ENCODE data around the gene POM121C. TPM values are rescaled to one million over a fixed set of nuclear protein-coding genes. Genes with fewer than 3 reads are reported as not detected.
A peak's percentile ranks its signal among the peaks of the same experiment; 100 is the strongest.
"Not testable (repeated sequence)": the region's sequence is repeated elsewhere in the genome, so short reads cannot be mapped to it uniquely, and the experiment has no call there.

POM121C gene
- 17.5 and 20.4 TPM in 2 replicates for polyA plus RNA-seq (2012; rRNA removed)
- polyA plus RNA-seq (2012; cell fraction: cytosol; rRNA removed): 18.0 and 21.5 TPM in 2 replicates
- polyA plus RNA-seq (2012; cell fraction: nucleus; rRNA removed): 62.0 and 69.7 TPM in 2 replicates

- peak within 1 kb of the TSS; percentile 86 to 93 for H3K4me3 ChIP-seq (ENCODE audit: low read depth in 2 of 2, low read length in 1 of 2)
- H3F3A ChIP-seq (replicated peaks; ENCODE audit: insufficient read depth); H3K36me3 ChIP-seq (replicated peaks in 1 of 2; ENCODE audit: control insufficient read depth in 1 of 2, insufficient read depth in 2 of 2, low read length in 1 of 2); H3K9me3 ChIP-seq; H3K27me3 ChIP-seq (ENCODE audit: insufficient read depth); H3K4me1 ChIP-seq (ENCODE audit: control insufficient read depth in 1 of 2, insufficient read depth in 2 of 2, low read depth in 1 of 2, low read length in 1 of 2); CTCF ChIA-PET; H3K9me2 ChIP-seq; H4K20me1 ChIP-seq (ENCODE audit: insufficient read depth): not testable (repeated sequence)
- peak; percentile 93 for DNase-seq
- H3K4me2 ChIP-seq: peak within 1 kb of the TSS; percentile 93
- H3K9ac ChIP-seq: peak within 1 kb of the TSS; percentile 93
- WGBS (ENCODE audit: low lambda C conversion rate): 2% methylated on average over 23 of the region's 49 CpGs
- peak; percentile 71; the same call in 1 of the 2 replicates for TF ChIP-seq SIN3A (IDR thresholded peaks at IDR 0.05; ENCODE audit: borderline replicate concordance, low read depth, low read length)
- TF ChIP-seq PBX3 (IDR thresholded peaks at IDR 0.05): 0 out of 2 replicates have a peak, but pooled peaks have one; percentile 18
- peak; percentile 52 for TF ChIP-seq CHD2 (IDR thresholded peaks at IDR 0.05; ENCODE audit: low read length, partially characterized antibody)
- TF ChIP-seq NRF1 (IDR thresholded peaks at IDR 0.05; ENCODE audit: low read depth, low read length): peak; percentile 94
- peak; percentile 89 for TF ChIP-seq POLR2AphosphoS5 (IDR thresholded peaks at IDR 0.05; ENCODE audit: low read depth, low read length)
- TF ChIP-seq MXI1 (IDR thresholded peaks at IDR 0.05; ENCODE audit: low read depth, low read length): peak; percentile 85; the same call in 1 of the 2 replicates
- peak; percentile 76 for TF ChIP-seq ELF1 (IDR thresholded peaks at IDR 0.05)
- TF ChIP-seq GABPA (IDR thresholded peaks at IDR 0.05; ENCODE audit: low read depth): peak; percentile 81
- peak; percentile 24; the same call in 1 of the 2 replicates for TF ChIP-seq IRF3 (IDR thresholded peaks at IDR 0.05; ENCODE audit: low read depth, low read length)
- TF ChIP-seq MAX (IDR thresholded peaks at IDR 0.05; ENCODE audit: low read depth): peak; percentile 58; the same call in 1 of the 2 replicates
- peaks cover 39% of the 10 kb centered on the region for H3K79me2 ChIP-seq (ENCODE audit: insufficient read depth)
- POLR2A ChIA-PET: interaction anchor here (0.7 kb wide), 1 partner anchor 153 kb away, joined by 3 read pairs; no protein-coding TSS in a partner anchor
- H2AFZ ChIP-seq (ENCODE audit: low read depth): peak within 1 kb of the TSS; percentile 100
- H3K27ac ChIP-seq (ENCODE audit: low read depth in 2 of 2, low read length in 1 of 2): peak within 1 kb of the TSS; percentile 75 to 85
These were observed at the start of gene POM121C for GRCh38 chr7:75485979-75486643. Gene POM121C (minus strand): TSS chr7:75486299. CDS start chr7:75441496, 44,803 bp downstream.

DNA sequence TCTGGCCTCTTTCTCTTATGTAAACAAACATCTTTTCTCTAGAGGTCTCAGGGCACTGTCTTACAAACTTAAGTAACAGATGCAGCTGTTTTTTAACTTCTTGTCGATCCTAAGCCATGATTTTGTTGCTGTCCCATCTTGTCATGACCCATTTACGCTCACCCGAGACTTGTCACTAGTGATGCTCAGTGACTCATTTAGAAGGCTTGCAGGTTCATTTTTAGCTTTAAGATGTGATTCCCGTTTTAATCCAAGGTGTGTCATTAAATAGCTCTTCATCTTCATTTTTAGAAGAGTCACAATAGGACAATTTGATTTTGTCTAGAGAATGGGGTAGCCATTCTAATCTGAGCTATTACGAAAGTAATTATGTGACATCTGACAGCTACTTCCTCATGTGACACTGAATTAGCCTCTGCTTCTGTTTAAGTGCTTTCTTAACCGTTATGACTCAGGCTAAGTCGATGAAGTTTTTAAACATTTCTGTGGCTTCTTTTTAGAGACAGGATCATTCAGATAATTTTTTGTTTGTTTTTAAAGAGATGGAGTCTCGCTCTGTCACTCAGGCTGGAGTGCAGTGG, 48.7 kb upstream of the POM121C start:
- H4K20me1 ChIP-seq (ENCODE audit: insufficient read depth): no peaks in the 10 kb centered on the region
- no peaks in the 10 kb centered on the region for H3K9me2 ChIP-seq
- no peaks in the 10 kb centered on the region for H3K9me3 ChIP-seq
- CTCF ChIA-PET: interaction anchor here (1.6 kb wide), 1 partner anchor 10 kb away, joined by 5 read pairs; no protein-coding TSS in a partner anchor
- no peak overlapping the region for H3K9ac ChIP-seq
- 57% methylated on average over 8 of the region's 8 CpGs for WGBS (ENCODE audit: low lambda C conversion rate)
- POLR2A ChIA-PET: no interaction called here
- H3K79me2 ChIP-seq (ENCODE audit: insufficient read depth): no peaks in the 10 kb centered on the region
- peaks cover 9% of the 10 kb centered on the region for H3F3A ChIP-seq (replicated peaks; ENCODE audit: insufficient read depth)
- peaks cover under 1 to 8% of the 10 kb centered on the region in 2 experiments for H3K36me3 ChIP-seq (replicated peaks in 1 of 2; ENCODE audit: control insufficient read depth in 1 of 2, insufficient read depth in 2 of 2, low read length in 1 of 2)
- no peaks in the 10 kb centered on the region for H3K27me3 ChIP-seq (ENCODE audit: insufficient read depth)
- H3K27ac ChIP-seq (ENCODE audit: low read depth in 2 of 2, low read length in 1 of 2): no peak overlapping the region
- no peak overlapping the region for H3K4me3 ChIP-seq (ENCODE audit: low read depth in 2 of 2, low read length in 1 of 2)
- no peak for DNase-seq
- TF ChIP-seq TCF12 (IDR thresholded peaks at IDR 0.05) (0 out of 2 replicates have a peak, but pooled peaks have one; percentile 10), FOXJ3 (CRISPR knock-in tag; IDR thresholded peaks at IDR 0.05) (no peak)
- no peak overlapping the region for H2AFZ ChIP-seq (ENCODE audit: low read depth)
- H3K4me2 ChIP-seq: 0 out of 2 replicates have a peak overlapping the region, but pooled peaks have one; percentile 1
- no peaks in the 10 kb centered on the region for H3K4me1 ChIP-seq (ENCODE audit: control insufficient read depth in 1 of 2, insufficient read depth in 2 of 2, low read depth in 1 of 2, low read length in 1 of 2)
